Esophagus squamous epithelium (tissue), 4 donors: ENCODE data around the gene LRRC34.

Experiments used
- POLR2A ChIP-seq, 4 donors: fragments of 450-650 bp; IDR thresholded peaks; one replicate each; pipeline ENCODE4 v1.6.1; 2017; ENCODE audit warnings: antibody characterized with exemption in 4 of 4, mild to moderate bottlenecking in 4 of 4, moderate library complexity in 3 of 4
- TF ChIP-seq, protein P1 (sequence below), 6 experiments: fragments of 450-650 bp in 4 of 6; fragments of 200-600 bp in 2 of 6; sonication (generic) in 2 of 6; IDR thresholded peaks; one replicate each; pipeline ENCODE4 v1.5.1; 2016 to 2019; ENCODE audit warnings: antibody characterized with exemption in 6 of 6, mild to moderate bottlenecking in 4 of 6, moderate library complexity in 4 of 6

DNA sequence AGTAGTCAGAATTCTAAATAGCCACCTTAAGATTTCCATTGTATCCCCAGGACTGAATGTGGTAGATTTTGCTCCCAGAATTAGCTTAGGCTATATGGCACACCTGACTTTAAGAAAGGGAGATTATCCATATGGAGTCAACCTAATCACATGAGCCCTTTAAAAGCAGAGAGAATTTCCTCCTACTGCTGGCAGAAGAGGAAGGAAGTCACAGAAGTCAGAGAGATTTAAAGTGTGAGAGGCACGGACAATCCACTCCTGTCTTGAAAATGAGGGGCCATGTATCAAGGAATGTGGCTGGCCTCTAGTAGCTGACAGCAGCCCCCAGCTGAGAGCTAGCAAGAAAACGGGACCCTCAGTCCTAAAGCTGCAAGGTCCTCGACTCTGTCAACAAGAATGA lies 30.3 kb upstream of the LRRC34 start:
- TF ChIP-seq, protein P1, sequence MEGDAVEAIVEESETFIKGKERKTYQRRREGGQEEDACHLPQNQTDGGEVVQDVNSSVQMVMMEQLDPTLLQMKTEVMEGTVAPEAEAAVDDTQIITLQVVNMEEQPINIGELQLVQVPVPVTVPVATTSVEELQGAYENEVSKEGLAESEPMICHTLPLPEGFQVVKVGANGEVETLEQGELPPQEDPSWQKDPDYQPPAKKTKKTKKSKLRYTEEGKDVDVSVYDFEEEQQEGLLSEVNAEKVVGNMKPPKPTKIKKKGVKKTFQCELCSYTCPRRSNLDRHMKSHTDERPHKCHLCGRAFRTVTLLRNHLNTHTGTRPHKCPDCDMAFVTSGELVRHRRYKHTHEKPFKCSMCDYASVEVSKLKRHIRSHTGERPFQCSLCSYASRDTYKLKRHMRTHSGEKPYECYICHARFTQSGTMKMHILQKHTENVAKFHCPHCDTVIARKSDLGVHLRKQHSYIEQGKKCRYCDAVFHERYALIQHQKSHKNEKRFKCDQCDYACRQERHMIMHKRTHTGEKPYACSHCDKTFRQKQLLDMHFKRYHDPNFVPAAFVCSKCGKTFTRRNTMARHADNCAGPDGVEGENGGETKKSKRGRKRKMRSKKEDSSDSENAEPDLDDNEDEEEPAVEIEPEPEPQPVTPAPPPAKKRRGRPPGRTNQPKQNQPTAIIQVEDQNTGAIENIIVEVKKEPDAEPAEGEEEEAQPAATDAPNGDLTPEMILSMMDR (IDR thresholded peaks at IDR 0.05), result no peak
- no peak for TF ChIP-seq POLR2A (IDR thresholded peaks at IDR 0.05)
